Measurements from ENCODE around the gene NUP210.

Gene NUP210

DNA sequence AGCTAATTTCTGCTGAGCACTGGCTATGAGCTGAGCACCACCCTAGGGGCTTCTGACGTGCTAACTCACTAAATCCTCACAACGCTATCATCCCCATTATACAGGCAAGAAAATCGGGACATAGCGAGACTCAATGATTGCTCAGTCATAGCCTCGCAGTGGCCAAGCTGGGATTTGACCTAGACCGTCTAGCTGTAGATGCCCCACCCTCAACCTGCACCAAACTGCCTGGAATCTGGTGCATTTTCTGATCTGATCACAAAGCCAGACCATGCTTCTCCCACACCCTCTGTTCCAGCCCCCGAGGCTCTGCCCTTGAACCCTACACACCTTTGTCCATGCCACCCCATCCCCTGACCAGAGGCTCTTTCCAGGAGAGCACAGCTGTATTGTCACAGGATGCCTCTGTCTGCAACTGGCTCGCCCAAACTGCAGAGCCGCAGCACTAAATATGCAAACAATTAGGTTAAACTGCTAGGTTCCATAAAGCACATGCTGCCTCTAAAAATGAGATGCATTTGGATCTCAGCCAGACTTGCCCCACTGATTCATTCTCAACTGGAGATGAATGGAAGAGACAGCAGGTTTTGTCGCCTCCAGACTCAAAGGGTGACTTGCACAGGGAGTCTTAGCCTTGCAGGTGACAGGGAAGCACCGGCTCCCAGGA lies 95.2 kb downstream of the NUP210 start:
- TF ChIP-seq, protein P1, sequence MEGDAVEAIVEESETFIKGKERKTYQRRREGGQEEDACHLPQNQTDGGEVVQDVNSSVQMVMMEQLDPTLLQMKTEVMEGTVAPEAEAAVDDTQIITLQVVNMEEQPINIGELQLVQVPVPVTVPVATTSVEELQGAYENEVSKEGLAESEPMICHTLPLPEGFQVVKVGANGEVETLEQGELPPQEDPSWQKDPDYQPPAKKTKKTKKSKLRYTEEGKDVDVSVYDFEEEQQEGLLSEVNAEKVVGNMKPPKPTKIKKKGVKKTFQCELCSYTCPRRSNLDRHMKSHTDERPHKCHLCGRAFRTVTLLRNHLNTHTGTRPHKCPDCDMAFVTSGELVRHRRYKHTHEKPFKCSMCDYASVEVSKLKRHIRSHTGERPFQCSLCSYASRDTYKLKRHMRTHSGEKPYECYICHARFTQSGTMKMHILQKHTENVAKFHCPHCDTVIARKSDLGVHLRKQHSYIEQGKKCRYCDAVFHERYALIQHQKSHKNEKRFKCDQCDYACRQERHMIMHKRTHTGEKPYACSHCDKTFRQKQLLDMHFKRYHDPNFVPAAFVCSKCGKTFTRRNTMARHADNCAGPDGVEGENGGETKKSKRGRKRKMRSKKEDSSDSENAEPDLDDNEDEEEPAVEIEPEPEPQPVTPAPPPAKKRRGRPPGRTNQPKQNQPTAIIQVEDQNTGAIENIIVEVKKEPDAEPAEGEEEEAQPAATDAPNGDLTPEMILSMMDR (conservative IDR thresholded peaks at IDR 0.05; ENCODE audit: low read depth, low read length) = no peak
- DNase-seq (ENCODE audit: low read depth) = no peak
- no peak overlapping the region for H3K4me3 ChIP-seq (ENCODE audit: low read depth, low read length)

DNA sequence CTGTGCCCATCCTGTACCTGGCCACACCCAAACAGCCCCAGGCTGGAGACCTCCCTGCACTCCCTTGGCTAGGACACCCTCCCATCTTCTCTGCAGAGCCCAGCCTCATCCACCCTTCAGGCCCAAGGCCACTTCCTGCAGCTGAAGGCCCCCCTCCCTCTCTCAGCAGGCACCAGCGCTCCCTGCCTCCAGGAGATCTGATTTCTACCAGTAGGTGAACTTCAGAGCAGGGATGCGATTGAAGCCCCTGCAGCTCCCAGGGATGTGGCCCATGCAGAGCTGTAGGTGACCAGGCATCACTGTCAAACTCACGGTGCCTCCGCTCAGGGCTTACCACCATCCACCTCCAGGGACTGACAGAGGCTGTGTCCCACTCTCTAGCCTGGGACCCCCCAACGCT lies 96.3 kb downstream of the NUP210 start:
- TF ChIP-seq, protein P1 (conservative IDR thresholded peaks at IDR 0.05; ENCODE audit: low read depth, low read length) = no peak
- H3K4me3 ChIP-seq (ENCODE audit: low read depth, low read length) = no peak overlapping the region
- DNase-seq (ENCODE audit: low read depth) = no peak

DNA sequence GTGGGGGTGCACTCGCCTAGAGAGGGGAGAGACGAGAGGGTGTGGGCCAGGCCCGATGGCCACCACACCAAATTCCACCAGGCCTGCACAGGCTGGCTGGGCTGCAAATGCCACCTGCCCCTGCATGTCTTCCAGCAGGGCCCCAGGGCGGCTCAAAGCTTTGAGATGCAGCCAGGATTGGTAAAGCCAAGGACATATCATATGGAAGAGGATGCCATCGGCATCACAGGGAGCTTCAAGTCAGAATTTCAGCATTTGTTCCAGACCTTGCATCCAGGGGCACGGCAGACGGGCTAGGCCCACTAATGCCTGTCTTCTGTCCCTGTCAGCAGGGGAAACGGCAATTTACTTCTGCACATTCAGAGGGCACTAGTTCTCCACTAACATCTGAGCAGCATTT lies 97.8 kb downstream of the NUP210 start:
- TF ChIP-seq, protein P1 (conservative IDR thresholded peaks at IDR 0.05; ENCODE audit: low read depth, low read length) = no peak
- no peak for DNase-seq (ENCODE audit: low read depth)
- no peak overlapping the region for H3K4me3 ChIP-seq (ENCODE audit: low read depth, low read length)

DNA sequence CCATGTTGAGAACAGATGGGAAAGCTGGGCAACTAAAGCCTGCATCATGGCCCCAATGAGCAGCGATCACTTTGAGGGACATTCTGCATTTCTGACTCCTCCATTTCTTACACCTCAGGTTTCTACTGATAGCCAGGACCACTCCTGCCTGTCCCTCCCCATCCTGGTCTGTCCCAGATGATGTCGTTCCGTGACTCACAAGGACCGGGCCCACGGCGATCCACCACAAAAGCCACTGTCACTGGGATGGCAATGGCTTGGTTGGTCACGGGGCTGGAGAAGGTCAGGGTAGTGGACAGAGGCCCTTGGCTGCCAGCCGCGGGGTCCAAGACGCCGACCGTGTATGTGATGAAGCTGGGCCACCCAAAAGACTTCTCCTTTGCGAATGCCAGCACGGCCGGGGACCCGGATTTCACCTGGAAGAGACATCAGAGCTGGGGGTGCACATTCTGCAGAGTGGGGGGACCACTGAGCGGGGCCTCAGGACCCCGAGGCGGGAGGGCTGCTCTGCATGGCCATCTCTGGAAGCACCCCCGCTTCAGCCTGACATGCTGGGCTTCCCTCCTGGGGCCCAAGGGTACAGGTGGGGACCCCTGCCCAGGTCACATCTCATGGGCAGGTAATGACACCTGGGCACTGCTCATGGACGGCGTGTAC lies 100.4 kb downstream of the NUP210 start:
- TF ChIP-seq, protein P1 (conservative IDR thresholded peaks at IDR 0.05; ENCODE audit: low read depth, low read length) = no peak
- no peak overlapping the region for H3K4me3 ChIP-seq (ENCODE audit: low read depth, low read length)
- no peak for DNase-seq (ENCODE audit: low read depth)

DNA sequence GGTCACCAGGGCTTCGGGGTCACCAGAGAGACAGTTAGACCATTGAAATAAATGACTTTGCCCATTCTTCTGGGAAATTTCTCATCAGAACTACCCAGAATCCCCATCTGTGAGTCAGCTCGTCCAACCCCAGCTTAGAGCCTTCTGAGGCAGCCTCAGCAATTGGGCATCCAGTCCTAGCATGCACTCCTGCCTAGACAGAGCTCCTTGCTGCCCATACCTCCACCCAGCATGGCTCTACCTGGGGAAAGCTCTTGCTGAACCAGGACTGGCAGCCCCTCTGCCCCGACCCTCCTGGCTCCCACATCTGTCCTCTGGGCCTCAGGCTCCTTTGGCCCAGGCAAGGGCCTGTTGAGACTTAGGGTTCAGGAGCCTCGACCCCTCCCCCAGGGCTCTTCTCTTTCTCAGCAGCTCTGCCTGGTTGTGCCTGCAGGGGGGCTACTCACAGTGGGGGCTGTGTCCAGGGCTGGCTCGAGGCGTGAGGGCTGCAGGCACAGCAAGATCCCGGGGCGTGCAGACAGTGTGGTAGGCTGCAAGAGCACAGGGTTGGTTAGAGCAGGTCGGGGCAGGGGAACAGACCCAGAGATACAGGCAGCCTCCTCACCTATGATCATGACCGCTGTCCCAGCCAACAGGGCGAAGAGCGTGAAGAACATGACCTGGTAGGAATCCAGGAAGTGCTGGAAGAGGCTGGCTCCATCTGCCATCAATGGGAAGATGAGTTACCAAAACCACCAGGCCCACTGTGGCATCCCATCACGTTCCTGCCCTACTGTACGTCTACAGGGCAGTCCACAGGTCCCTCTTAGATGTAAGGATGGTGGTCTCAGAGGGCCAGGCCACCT lies 101.3 kb downstream of the NUP210 start:
- no peak for DNase-seq (ENCODE audit: low read depth)
- H3K4me3 ChIP-seq (ENCODE audit: low read depth, low read length) = no peak overlapping the region
- TF ChIP-seq, protein P1 (conservative IDR thresholded peaks at IDR 0.05; ENCODE audit: low read depth, low read length) = no peak

DNA sequence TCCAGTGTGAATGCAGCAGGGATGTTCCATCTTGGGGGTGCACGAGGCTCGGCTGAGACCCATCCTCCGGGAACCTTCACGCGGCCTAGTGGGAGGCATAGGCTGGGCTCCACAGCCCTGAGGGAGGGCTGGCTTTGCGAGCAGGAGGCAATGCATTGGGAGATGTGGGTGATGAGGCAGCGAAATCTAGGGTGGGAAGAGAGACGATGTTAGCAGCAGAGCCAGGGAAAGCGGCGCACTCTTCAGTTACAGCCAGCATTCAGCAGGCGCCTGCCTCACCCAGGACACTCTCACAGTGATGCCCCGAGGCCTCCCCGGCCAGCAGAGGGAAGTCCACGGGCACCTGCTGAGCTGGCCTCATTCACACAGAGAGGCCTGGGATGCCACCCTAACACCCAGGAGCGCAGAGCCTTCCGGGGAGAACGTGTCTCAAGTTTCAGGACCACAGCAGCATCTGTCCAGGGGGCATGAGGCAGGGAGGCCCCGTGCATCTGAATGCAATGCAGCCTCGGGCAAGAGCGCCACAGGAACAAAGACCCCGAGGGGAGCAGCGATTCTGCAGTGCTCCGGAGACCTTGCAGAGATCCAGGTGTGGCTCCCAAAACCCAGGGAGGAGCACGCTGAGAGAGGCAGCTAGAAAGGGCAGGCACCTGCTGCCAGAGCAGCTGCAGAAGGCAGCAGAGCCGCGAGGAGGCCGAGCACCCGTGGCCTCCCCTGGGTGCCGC lies 102.4 kb downstream of the NUP210 start:
- DNase-seq (ENCODE audit: low read depth) = no peak
- no peak overlapping the region for H3K4me3 ChIP-seq (ENCODE audit: low read depth, low read length)

More for the DNA sequence above, 102.4 kb downstream of the NUP210 start:
- TF ChIP-seq, protein P1 (conservative IDR thresholded peaks at IDR 0.05; ENCODE audit: low read depth, low read length) = no peak

Measured in choroid plexus epithelial cell (primary cell).